Astrocyte (in vitro differentiated cells and primary cell): ENCODE results near the gene DUSP5.

ENCODE experiments used
- CTCF ChIP-seq: IDR thresholded peaks from 2 replicates; pipeline ENCODE4 v1.5.1; 2011; ENCODE audit warnings: low read depth, mild to moderate bottlenecking, inconsistent platforms, low read length, moderate library complexity; ENCODE audit not compliant: insufficient read depth
- EZH2 ChIP-seq: IDR thresholded peaks from 2 replicates; pipeline ENCODE4 v1.6.1; 2012; ENCODE audit warnings: mild to moderate bottlenecking, low read length, inconsistent platforms; ENCODE audit not compliant: insufficient read depth

DNA sequence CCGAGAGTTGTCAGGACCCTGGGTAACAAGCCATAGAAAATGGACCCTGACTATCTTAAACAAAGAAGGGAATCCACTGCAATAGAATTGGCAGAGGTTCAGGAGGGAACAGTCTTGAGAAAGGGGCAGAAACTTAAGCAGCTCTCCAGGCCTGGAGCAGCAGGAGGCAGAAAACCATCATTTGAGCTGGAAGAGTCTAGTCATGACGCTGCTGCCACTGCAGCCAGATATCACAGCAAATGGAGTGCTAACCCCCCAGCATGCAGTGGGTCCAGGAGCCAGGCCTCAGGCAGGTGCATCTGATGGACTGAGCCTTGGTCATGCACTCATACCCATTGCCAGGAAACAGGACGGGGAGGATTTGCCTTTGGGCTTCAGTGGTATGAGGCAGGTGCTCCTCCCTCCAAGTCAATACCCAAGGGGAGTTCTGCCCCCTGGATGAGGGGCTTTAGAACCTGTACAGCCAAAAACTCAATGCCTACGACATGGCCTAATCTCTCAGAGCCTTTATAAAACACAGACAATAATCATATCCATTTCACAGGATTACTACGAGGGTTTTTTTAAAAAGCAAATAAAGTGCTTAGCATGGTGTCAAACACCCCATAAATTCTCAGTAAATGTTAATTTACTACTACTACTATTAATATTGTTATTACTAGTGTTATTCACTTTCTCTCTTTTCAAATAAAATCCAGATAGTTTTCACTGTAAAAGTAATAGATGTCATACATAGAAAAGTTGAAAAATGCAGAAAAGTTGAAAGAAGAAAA is 30.7 kb downstream of the DUSP5 start:
- no peak for TF ChIP-seq EZH2
- no peak for TF ChIP-seq CTCF
